ENCODE results near the gene LBR.

The LBR gene

GRCh38 chr1:225462714-225463574 lies 35.1 kb upstream of the LBR start:
- DNase-seq: no peak

- DNase-seq: no peak
Measured at GRCh38 chr1:225462429-225462713, 34.5 kb upstream of the LBR start.

- DNase-seq: no peak
Measured at GRCh38 chr1:225461533-225462428, 33.9 kb upstream of the LBR start.

- peak; percentile 61 for DNase-seq
Measured at GRCh38 chr1:225460737-225461532, 33.1 kb upstream of the LBR start.

- DNase-seq: no peak
Measured at GRCh38 chr1:225460021-225460736, 32.3 kb upstream of the LBR start.

DNA sequence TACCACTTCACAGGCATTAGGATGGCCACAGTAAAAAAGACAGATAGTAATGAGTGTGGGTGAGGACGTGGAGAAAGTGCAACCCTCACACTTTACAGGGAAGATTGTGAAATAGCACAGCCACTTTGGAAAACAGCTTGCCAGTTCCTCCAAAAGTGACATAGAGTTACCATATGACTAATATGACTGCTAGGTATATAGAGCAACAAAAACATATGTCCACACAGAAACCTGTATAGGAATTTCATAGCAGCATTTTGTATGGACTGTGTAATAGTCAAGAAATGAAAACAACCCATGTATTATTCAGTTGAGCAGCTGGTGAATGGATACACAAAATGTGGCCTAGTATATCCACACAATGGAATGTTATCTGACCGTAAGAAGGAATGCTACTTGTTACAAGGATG lies 30.4 kb upstream of the LBR start:
- DNase-seq: no peak

DNA sequence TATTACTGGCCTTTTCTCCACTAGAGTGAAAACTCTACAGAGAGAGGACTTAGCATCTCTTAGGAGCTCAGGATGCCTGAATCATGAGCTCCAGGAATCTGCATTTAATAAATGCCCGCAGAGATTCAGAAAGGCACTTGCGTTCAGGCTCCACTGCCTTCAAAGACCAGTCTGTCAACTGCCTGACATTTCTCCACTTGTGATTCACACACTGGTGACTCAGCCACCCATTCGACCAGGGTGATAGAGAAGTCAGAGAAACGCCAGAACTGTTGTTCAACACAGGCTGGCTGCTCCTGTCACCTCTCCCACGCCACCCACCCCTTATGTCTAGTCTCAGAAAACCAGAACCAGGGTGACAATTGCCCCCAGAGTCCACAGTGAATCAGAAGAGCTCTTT lies 26.9 kb upstream of the LBR start:
- peak; percentile 66 for DNase-seq

DNA sequence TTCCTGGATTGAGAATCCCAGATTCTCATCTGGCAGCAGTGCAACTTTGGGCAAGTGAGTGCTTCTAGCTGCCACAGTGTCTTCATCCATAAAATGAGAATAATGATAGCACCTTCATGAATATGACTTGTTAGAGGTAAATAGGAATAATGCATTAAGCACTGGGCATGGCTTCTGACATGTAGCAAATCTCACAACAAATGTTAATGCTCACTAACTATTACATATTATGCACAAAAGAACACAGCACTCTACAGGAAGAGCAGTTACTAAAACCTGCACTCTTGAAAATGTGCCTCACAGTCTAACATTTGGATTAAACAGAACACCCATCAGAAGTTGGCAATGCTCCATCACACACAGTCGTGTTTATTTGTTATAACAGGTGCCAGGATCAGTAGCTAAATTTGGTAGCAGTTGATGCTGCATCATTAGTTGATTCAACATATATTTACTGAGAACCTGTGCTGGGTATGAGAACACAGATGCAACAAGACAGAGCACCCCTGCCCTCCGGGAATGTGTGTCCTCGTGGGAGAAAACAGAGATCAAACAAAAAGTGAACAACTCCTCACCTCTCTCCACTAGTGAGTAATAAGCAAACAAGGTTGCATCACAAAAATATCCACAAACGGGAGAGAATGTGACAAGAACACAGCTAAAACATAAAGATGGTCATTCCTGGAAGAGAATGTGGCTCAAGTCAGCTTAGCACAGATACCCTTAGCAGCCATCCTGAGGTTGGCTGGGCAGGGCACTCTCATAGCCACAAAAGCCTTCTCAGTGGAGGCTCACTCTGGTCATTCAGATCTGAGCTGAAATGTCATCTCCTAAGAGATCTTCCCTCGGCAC lies 26.2 kb upstream of the LBR start:
- no peak for DNase-seq

- no peak for DNase-seq
Measured at GRCh38 chr1:225451840-225452515, 24.1 kb upstream of the LBR start.

GRCh38 chr1:225451340-225451739 lies 23.5 kb upstream of the LBR start:
- no peak for DNase-seq

DNA sequence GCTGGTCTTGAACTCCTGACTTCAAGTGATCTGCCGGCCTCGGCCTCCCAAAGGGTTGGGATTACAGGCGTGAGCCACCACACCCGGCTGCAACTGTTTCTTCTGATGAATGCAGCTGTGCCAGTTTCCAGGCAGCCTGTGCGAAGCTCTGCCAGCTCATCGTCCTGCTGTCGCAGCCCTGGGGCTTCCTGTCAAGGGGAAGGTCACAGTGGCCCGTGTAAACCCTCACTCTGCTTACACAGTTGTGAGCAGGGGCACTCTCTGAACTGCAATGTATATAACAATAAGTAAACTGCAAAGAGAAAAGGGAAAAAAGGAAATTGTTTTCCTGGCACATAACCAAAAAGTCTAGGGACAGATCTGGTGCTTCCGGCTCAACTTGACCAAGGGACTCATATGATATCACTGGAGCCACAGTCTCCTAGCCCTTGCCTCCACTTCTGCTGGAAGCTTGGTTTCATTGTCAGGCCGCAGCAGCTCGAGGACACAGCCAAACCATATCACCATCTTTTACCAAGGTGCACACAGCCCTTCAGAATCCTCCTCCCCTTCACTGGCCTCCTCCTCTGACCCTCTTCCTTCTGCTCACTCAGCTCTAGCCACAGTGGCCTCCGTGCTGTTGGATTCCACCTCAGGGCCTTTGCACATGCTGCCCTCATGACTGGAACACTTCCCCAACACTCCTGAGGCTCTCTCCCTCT lies 22.8 kb upstream of the LBR start:
- peak; percentile 51 for DNase-seq

GRCh38 chr1:225449774-225450173 lies 21.9 kb upstream of the LBR start:
- DNase-seq: no peak

DNA sequence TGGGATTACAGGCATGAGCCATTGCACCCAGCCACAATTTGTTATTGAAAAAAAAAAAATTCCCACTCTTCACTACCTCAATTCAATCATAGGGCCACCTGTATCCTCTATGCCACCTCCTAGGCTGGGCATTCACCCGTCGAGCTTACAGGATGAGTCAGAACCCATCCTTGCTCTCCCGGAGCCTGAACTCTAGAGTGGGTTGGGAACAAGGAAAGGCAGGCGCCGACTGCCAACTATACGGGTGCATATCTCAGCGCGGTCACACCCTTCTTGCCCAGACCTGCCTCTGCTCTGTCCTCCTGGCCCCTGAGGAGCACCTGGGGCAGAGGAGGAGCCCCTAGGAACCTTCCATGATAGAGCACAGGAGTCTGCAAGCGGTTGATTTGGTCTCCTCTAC lies 21.4 kb upstream of the LBR start:
- no peak for DNase-seq

DNA sequence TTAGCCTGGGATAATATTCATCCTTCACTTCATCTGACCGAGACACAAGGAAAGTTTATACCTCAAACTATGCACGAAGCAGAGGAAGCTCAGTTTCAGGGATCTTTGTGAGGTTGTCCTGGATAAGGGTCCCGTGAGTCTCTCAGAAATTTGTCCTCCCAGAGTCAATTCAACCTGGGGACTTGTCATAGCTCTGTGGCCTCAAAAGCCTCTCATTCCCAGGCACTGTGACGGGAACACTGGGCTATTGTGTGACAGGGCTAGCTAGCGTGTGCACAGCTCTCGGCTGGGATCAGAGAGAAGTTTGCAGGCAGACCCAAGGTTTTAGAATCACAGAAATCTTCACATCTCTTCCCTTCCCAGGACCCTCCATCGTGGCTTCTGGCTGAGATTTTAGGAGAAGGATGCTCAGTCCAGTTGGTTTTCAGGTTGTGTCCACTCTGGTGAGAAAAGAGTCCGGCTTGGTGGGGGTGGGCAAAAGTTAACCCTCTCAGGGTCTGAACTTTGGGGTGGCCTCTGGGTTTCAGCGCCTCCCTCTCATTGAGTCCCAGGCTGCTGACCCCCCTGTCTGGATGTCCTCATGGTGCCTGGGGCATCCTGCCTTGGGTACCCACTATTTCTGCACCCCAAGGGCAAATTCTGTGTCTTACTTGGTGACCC lies 20.4 kb upstream of the LBR start:
- no peak for DNase-seq

- no peak for DNase-seq
Measured at GRCh38 chr1:225447650-225448089, 19.8 kb upstream of the LBR start.

- no peak for DNase-seq
Measured at GRCh38 chr1:225446981-225447615, 19.3 kb upstream of the LBR start.

DNA sequence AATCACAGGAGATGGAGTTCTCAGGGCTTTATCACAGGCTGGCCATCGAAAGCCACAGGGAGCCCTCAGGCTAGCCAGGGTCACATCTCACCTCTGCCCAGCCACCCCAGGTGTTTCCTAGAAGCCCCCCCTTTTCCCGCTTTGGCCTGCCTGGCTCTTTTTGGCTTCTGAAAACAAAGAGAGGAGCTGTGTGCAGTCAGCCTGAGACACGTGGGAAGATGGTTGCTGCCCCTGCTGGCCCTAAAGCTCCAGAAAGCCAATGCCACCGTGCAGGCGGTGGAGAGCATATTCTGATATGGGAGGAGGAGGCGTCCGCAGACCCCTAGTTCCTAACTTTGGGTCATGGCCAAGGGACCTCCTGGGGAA lies 18.7 kb upstream of the LBR start:
- no peak for DNase-seq

DNA sequence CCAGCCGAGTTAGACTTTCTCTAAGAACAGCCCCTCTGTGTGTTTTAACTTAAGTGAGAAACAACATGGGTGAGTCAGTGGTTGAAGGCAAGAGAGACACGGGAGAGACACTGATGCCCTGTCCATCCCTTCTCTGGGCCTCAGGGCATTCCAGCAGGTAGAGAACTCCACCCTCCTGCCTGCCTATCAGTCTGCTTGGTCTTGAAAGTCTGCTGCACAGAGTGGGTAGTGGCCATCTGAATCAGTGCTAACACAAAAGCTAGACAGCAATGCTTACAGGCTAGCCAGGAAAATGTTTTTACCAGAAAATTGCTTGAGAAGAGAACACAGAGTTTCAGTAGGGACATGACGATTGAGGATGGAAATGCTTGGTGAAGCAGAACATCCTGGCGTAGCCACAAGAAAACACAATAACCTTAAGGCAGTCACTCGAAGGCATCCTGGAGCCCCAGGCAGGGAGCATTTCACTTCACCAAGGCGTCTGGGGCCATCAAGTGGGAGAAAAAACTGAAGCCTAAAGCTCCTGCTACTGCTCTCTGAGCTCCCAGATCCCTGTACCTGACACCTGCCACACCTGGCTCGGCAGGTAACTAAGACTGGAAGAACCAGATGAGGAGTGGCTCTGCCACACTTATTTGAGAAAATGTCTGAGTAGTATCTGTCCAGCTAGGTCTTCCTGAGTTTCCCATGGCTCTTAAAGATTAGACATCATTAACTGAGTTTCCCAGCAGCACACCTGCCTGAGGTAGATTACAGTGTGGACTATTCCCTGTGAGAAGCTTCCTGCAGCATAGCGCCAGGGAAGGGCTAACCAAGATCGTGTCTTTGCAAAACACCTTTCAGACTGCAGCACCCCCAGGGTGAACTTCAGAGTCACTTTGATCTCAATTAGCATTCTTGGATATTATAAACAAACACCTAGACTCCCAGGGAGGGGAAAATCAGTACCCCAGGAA lies 18.1 kb upstream of the LBR start:
- no peak for DNase-seq
